A549 (cell line): Measurements from ENCODE around the gene TUBD1. TPM values are rescaled to one million over a fixed set of nuclear protein-coding genes. Genes with fewer than 3 reads are reported as not detected.
"Not testable (repeated sequence)": the region's sequence is repeated elsewhere in the genome, so short reads cannot be mapped to it uniquely, and the experiment has no call there.

ENCODE experiments used
- ATAC-seq, 2 experiments: fragments of 200-7000 bp in 1 of 2; fragments of >200 bp in 1 of 2; cut with Nextera tagmentation in 1 of 2; cut with Tn5 transposase in 1 of 2; 3 replicates each; pipeline versions ENCODE4 v1.8.0 to v1.9.1; 2018 to 2020; ENCODE audit warnings: mild to moderate bottlenecking in 1 of 2, moderate library complexity in 1 of 2
- CTCF ChIA-PET: fragments of 300-600 bp; sonication (Branson Sonifier 250); formaldehyde crosslinking; extraction: SDS; loops from one replicate; lab custom pipeline; 2021; ENCODE audit warnings: antibody characterized with exemption, inconsistent platforms; lab: Yijun Ruan, JAX
- POLR2A ChIA-PET: fragments of 350-600 bp; formaldehyde crosslinking; extraction: SDS; loops from one replicate; lab custom pipeline; 2021; ENCODE audit warnings: antibody characterized with exemption, inconsistent platforms; lab: Yijun Ruan, JAX
- DNase-seq, 2 experiments: peaks; one replicate each; pipeline versions ENCODE4 v3.0.0 to v3.0.0-alpha.2; 2011 to 2016; ENCODE audit warnings: low read depth in 1 of 2, low spot score in 1 of 2
- FAIRE-seq: peaks from 2 replicates; lab custom pipeline; 2011; peaks lifted over from hg19 to GRCh38; lab: Jason Lieb, UNC
- H3K27ac ChIP-seq, 2 experiments: fragments of >200 bp; sonication (Bioruptor Twin); formaldehyde crosslinking; 3 replicates each; pipeline ENCODE4 v1.5.1; 2016 to 2017
- H3K4me1 ChIP-seq: fragments of >200 bp; sonication (Bioruptor Twin); formaldehyde crosslinking; 3 replicates; pipeline ENCODE4 v1.6.1; 2016
- H3K4me2 ChIP-seq: fragments of >200 bp; sonication (Bioruptor Twin); formaldehyde crosslinking; 3 replicates; pipeline ENCODE4 v1.6.1; 2016
- H3K4me3 ChIP-seq: fragments of >200 bp; sonication (Bioruptor Twin); formaldehyde crosslinking; 3 replicates; pipeline ENCODE4 v1.5.1; 2016
- H3K9me3 ChIP-seq: fragments of >200 bp; sonication (Bioruptor Twin); formaldehyde crosslinking; 3 replicates; pipeline ENCODE4 v1.6.1; 2016
- CEBPB ChIP-seq, 2 experiments: fragments of >200 bp in 1 of 2; sonication (Bioruptor Twin) in 1 of 2; formaldehyde crosslinking in 1 of 2; IDR thresholded peaks; 2 replicates each; pipeline ENCODE4 v1.6.1; 2012 to 2016
- HMGXB4 ChIP-seq: fragments of 250-450 bp; sonication (Bioruptor Pico); IDR thresholded peaks from 2 replicates; pipeline ENCODE4 v1.5.0; 2021; ENCODE audit warnings: mild to moderate bottlenecking, moderate library complexity, borderline replicate concordance
- HOXA7 ChIP-seq: fragments of 250-450 bp; sonication (Bioruptor Pico); IDR thresholded peaks from 2 replicates; pipeline ENCODE4 v1.5.0; 2020; ENCODE audit warnings: mild to moderate bottlenecking, moderate library complexity
- JUN ChIP-seq, 2 experiments: fragments of >200 bp; sonication (Bioruptor Twin); formaldehyde crosslinking; IDR thresholded peaks; 2 replicates in 1 of 2; 3 replicates in 1 of 2; pipeline ENCODE4 v1.6.1; 2016 to 2017
- KDM1A ChIP-seq: fragments of 200-600 bp; sonication (generic); IDR thresholded peaks from 2 replicates; pipeline ENCODE4 v1.6.1; 2016; ENCODE audit warnings: low read depth, mild to moderate bottlenecking
- MAFK ChIP-seq: fragments of 450-650 bp; IDR thresholded peaks from 2 replicates; pipeline ENCODE4 v1.6.1; 2014; ENCODE audit not compliant: partially characterized antibody
- MAZ ChIP-seq: fragments of 150-350 bp; IDR thresholded peaks from 2 replicates; pipeline ENCODE4 v1.6.1; 2014; ENCODE audit warnings: antibody characterized with exemption, low read depth, low read length, borderline replicate concordance
- NFE2L2 ChIP-seq: fragments of 150-350 bp; conservative IDR thresholded peaks from 2 replicates; pipeline ENCODE4 v1.6.1; 2014; ENCODE audit warnings: low read length
- NR3C1 ChIP-seq: fragments of >200 bp; sonication (Bioruptor Twin); formaldehyde crosslinking; IDR thresholded peaks from 3 replicates; pipeline ENCODE4 v1.6.1; 2017
- PHF8 ChIP-seq: fragments of 200-600 bp; sonication (generic); IDR thresholded peaks from 2 replicates; pipeline ENCODE4 v1.6.1; 2016; ENCODE audit warnings: low read depth, mild to moderate bottlenecking, antibody characterized with exemption, moderate library complexity, borderline replicate concordance
- POLR2A ChIP-seq: IDR thresholded peaks from 2 replicates; pipeline ENCODE4 v1.6.1; 2012; ENCODE audit warnings: mild to moderate bottlenecking, low read length
- RAD21 ChIP-seq, 2 experiments: fragments of >200 bp in 1 of 2; sonication (Bioruptor Twin) in 1 of 2; formaldehyde crosslinking in 1 of 2; IDR thresholded peaks in 1 of 2; conservative IDR thresholded peaks in 1 of 2; 2 replicates in 1 of 2; 3 replicates in 1 of 2; pipeline ENCODE4 v1.6.1; 2012 to 2018; ENCODE audit warnings: inconsistent platforms in 1 of 2
- SMC3 ChIP-seq: fragments of >200 bp; sonication (Bioruptor Twin); formaldehyde crosslinking; IDR thresholded peaks from 3 replicates; pipeline ENCODE4 v1.6.1; 2018; ENCODE audit warnings: inconsistent platforms
- USF2 ChIP-seq: fragments of 450-650 bp; IDR thresholded peaks from 2 replicates; pipeline ENCODE4 v1.6.1; 2014; ENCODE audit warnings: antibody characterized with exemption
- ZC3H11A ChIP-seq: fragments of 450-650 bp; IDR thresholded peaks from 2 replicates; pipeline ENCODE4 v1.6.1; 2014; ENCODE audit warnings: antibody characterized with exemption, mild to moderate bottlenecking
- ZFP36 ChIP-seq: fragments of 450-650 bp; IDR thresholded peaks from 2 replicates; pipeline ENCODE4 v1.6.1; 2014; ENCODE audit warnings: borderline replicate concordance; ENCODE audit not compliant: partially characterized antibody
- ZSCAN20 ChIP-seq: fragments of 250-450 bp; sonication (Bioruptor Pico); IDR thresholded peaks from 2 replicates; pipeline ENCODE4 v1.8.0; 2022; ENCODE audit warnings: mild to moderate bottlenecking, moderate library complexity
- WGBS: methylation state at CpG from one replicate; pipeline ENCODE4 v1.1.6; 2017; ENCODE audit errors: missing lambda C conversion rate; 5-methylcytosine and 5-hydroxymethylcytosine counted together
- polyA plus RNA-seq, 4 experiments: library from polyadenylated mRNA; depleted of rRNA in 3 of 4; stranded (reverse); fragments of >200 nt; fragmentation: RNase III in 1 of 4; extraction: RNeasy Plus Mini Kit Qiagen cat#74134 plus additional on column Dnase treatment in 1 of 4; gene quantifications; 2 replicates in 3 of 4; 3 replicates in 1 of 4; pipeline ENCODE4 v1.2.3, GENCODE V29; 2011 to 2017
- TF ChIP-seq, protein P1 (sequence below): fragments of 150-350 bp; IDR thresholded peaks from 2 replicates; pipeline ENCODE4 v1.6.1; 2014; ENCODE audit warnings: low read depth, mild to moderate bottlenecking, low read length
- TF ChIP-seq, protein P2 (sequence below): fragments of >200 bp; sonication (Bioruptor Twin); formaldehyde crosslinking; IDR thresholded peaks from 3 replicates; pipeline ENCODE4 v1.5.1; 2016
- TF ChIP-seq, protein P3 (sequence below): fragments of >200 bp; sonication (Bioruptor Twin); formaldehyde crosslinking; IDR thresholded peaks from 2 replicates; pipeline ENCODE4 v1.6.1; 2016

Gene TUBD1
- polyA plus RNA-seq, 2 of the 4 experiments (the other 2 are of a cell fraction), result 15.9 to 24.4 TPM

DNA sequence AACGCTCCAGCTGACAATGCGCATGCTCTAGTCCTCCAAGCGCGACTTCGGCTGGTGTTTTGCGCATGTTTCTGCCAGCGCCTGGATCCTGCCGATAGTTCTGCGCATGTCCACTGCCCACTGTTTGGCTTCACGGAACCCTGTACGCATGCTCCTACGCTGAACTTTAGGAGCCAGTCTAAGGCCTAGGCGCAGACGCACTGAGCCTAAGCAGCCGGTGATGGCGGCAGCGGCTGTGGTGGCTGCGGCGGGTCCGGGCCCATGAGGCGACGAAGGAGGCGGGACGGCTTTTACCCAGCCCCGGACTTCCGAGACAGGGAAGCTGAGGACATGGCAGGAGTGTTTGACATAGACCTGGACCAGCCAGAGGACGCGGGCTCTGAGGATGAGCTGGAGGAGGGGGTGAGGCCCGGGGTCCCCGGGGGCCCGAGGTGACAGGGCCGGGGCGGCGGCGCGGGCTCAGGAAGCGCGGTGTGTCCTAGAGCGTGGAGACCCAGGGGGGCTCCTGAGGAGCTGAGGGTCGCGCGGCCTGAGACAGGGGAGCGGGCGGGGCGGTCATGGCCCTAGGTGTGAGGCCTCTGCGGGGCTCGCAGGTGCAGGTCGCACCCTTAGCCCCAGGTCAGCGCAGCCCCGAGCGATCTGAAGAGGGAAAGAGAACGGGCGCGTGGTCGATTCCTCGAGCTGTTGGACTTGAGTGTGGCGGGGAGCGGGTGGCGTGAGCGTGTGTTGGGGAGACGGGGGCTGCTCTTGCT is at the start of gene TUBD1, which contains the start of gene RPS6KB1 (continued):
- TF ChIP-seq, protein P1, sequence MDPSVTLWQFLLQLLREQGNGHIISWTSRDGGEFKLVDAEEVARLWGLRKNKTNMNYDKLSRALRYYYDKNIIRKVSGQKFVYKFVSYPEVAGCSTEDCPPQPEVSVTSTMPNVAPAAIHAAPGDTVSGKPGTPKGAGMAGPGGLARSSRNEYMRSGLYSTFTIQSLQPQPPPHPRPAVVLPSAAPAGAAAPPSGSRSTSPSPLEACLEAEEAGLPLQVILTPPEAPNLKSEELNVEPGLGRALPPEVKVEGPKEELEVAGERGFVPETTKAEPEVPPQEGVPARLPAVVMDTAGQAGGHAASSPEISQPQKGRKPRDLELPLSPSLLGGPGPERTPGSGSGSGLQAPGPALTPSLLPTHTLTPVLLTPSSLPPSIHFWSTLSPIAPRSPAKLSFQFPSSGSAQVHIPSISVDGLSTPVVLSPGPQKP, result no peak

GRCh38 chr17:59941131-59941530 is 48.4 kb upstream of the TUBD1 start:
- no peak overlapping the region for H3K4me2 ChIP-seq

DNA sequence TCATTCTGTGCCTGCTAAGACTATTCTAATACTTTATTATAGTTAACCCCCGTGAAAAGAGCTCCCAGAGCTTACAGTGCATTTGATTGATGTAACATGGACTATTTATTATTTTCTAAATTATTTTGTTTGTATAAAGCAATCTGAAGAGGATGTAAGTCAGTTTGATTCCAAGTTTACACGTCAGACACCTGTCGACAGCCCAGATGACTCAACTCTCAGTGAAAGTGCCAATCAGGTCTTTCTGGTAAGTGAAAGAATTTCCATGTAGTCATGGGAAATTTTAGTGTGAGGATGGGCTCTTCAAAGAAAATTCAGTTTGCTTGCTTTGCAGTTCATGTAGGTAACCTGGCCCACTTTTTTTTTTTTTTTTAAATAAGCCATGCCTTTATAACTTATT is 48.0 kb upstream of the TUBD1 start:
- ATAC-seq, H3K9me3 ChIP-seq, POLR2A ChIA-PET, H3K4me3 ChIP-seq, H3K4me1 ChIP-seq, H3K4me2 ChIP-seq, FAIRE-seq, DNase-seq, H3K27ac ChIP-seq: not testable (repeated sequence)
- CTCF ChIA-PET, result interaction anchor here (0.6 kb wide), 1 partner anchor 176 kb away, joined by 3 read pairs; no protein-coding TSS in a partner anchor
- 71% methylated on average over 3 of the region's 3 CpGs for WGBS

More at GRCh38 chr17:59941131-59941530, 48.4 kb upstream of the TUBD1 start:
- FAIRE-seq, result no peak
- no peak overlapping the region for H3K27ac ChIP-seq
- no peak for ATAC-seq
- no peaks in the 10 kb centered on the region for H3K4me1 ChIP-seq
- no peak for TF ChIP-seq NFE2L2
- no peak for TF ChIP-seq PHF8
- no peak for TF ChIP-seq USF2
- no peak for TF ChIP-seq CEBPB (IDR thresholded peaks at IDR 0.05)
- TF ChIP-seq, protein P2, sequence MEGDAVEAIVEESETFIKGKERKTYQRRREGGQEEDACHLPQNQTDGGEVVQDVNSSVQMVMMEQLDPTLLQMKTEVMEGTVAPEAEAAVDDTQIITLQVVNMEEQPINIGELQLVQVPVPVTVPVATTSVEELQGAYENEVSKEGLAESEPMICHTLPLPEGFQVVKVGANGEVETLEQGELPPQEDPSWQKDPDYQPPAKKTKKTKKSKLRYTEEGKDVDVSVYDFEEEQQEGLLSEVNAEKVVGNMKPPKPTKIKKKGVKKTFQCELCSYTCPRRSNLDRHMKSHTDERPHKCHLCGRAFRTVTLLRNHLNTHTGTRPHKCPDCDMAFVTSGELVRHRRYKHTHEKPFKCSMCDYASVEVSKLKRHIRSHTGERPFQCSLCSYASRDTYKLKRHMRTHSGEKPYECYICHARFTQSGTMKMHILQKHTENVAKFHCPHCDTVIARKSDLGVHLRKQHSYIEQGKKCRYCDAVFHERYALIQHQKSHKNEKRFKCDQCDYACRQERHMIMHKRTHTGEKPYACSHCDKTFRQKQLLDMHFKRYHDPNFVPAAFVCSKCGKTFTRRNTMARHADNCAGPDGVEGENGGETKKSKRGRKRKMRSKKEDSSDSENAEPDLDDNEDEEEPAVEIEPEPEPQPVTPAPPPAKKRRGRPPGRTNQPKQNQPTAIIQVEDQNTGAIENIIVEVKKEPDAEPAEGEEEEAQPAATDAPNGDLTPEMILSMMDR, result no peak
- no peak for TF ChIP-seq SMC3
- no peak for TF ChIP-seq JUN (IDR thresholded peaks at IDR 0.05)
- TF ChIP-seq MAZ, result no peak
- TF ChIP-seq NR3C1, result no peak
- no peak for TF ChIP-seq ZC3H11A
- TF ChIP-seq ZFP36, result no peak
- TF ChIP-seq RAD21 (conservative IDR thresholded peaks at IDR 0.05 in 1 of 2, IDR thresholded peaks at IDR 0.05 in 1 of 2), result no peak
- TF ChIP-seq, protein P3, sequence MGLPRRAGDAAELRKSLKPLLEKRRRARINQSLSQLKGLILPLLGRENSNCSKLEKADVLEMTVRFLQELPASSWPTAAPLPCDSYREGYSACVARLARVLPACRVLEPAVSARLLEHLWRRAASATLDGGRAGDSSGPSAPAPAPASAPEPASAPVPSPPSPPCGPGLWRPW, result no peak
- no peak for TF ChIP-seq HMGXB4
- TF ChIP-seq ZSCAN20 (CRISPR knock-in tag), result no peak
- no peak for TF ChIP-seq POLR2A
- TF ChIP-seq MAFK, result no peak
- TF ChIP-seq KDM1A, result no peak
- TF ChIP-seq HOXA7, result no peak
- DNase-seq, result no peak
- POLR2A ChIA-PET, result no interaction called here
- no peak overlapping the region for H3K4me3 ChIP-seq
- CTCF ChIA-PET, result interaction anchor here (0.6 to 1.3 kb wide), 5 partner anchors 21 to 669 kb away, joined by 3 to 6 read pairs (median 3); no protein-coding TSS in a partner anchor
- no peaks in the 10 kb centered on the region for H3K9me3 ChIP-seq
- WGBS, result 93% methylated on average over 1 of the region's 1 CpG

DNA sequence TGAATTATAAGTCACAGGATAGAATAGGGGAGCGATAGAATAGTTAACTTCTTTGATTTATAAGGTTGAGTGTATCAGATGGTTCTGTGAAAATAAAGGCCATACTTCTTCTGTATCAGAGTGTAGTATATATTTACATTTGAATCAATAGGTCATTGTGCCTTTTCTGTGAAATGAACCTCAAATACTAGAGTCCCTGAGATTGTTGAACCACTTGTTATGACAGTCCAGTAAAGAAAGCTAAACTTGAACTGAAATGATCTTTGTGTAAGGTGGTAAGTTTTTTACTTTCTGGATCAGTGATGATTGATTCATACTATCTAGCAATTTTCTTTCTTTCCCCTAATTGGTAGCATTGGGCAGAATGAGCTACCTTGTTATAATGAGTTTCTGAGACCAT is 40.6 kb upstream of the TUBD1 start:
- CTCF ChIA-PET, result interaction anchor here (0.8 to 2.5 kb wide), 4 partner anchors 10 to 32 kb away, joined by 3 to 13 read pairs (median 4); partner anchors contain the start of gene RNFT1
- DNase-seq, H3K27ac ChIP-seq, H3K4me3 ChIP-seq, H3K4me2 ChIP-seq, H3K9me3 ChIP-seq, ATAC-seq, POLR2A ChIA-PET, H3K4me1 ChIP-seq, FAIRE-seq: not testable (repeated sequence)
- WGBS, result 94% methylated on average over 1 of the region's 1 CpG
